Jurkat, Clone E6-1 (cell line): ENCODE measurements around the gene CDH4.
"Not testable (repeated sequence)": the region's sequence is repeated elsewhere in the genome, so short reads cannot be mapped to it uniquely, and the experiment has no call there.

ENCODE experiments used
- DNase-seq: peaks from one replicate; pipeline ENCODE4 v3.0.0-alpha.2; 2011; ENCODE audit warnings: low read depth, low spot score
- H3K4me3 ChIP-seq: 2 replicates; pipeline ENCODE4 v1.5.1; 2011; ENCODE audit warnings: mild to moderate bottlenecking, low read length, control low read depth, moderate library complexity

Gene CDH4

GRCh38 chr20:61459705-61460104 is 207.6 kb downstream of the CDH4 start:
- H3K4me3 ChIP-seq, result no peak overlapping the region
- no peak for DNase-seq

GRCh38 chr20:61460261-61461052 is 208.4 kb downstream of the CDH4 start:
- DNase-seq, result no peak
- no peak overlapping the region for H3K4me3 ChIP-seq

- H3K4me3 ChIP-seq, result no peak overlapping the region
- no peak for DNase-seq
These were observed 209.4 kb downstream of the CDH4 start for GRCh38 chr20:61461461-61461860.

GRCh38 chr20:61464307-61465303 is 212.5 kb downstream of the CDH4 start:
- H3K4me3 ChIP-seq, result no peak overlapping the region
- no peak for DNase-seq

- DNase-seq, result no peak
- H3K4me3 ChIP-seq, result no peak overlapping the region
These were observed 223.7 kb downstream of the CDH4 start for GRCh38 chr20:61475729-61476128.

GRCh38 chr20:61476956-61477355 is 224.9 kb downstream of the CDH4 start:
- no peak for DNase-seq
- no peak overlapping the region for H3K4me3 ChIP-seq

- H3K4me3 ChIP-seq, result no peak overlapping the region
- DNase-seq, result no peak
These were observed 225.4 kb downstream of the CDH4 start for GRCh38 chr20:61477451-61477861.

- no peak overlapping the region for H3K4me3 ChIP-seq
- no peak for DNase-seq
These were observed 226.0 kb downstream of the CDH4 start for GRCh38 chr20:61478094-61478493.

GRCh38 chr20:61478611-61479305 is 226.7 kb downstream of the CDH4 start:
- DNase-seq, result peak; percentile 54
- H3K4me3 ChIP-seq, result no peak overlapping the region

GRCh38 chr20:61479433-61479832 is 227.4 kb downstream of the CDH4 start:
- H3K4me3 ChIP-seq, DNase-seq: not testable (repeated sequence)

GRCh38 chr20:61480158-61480825 is 228.2 kb downstream of the CDH4 start:
- H3K4me3 ChIP-seq, result no peak overlapping the region
- no peak for DNase-seq

- no peak overlapping the region for H3K4me3 ChIP-seq
- no peak for DNase-seq
These were observed 230.2 kb downstream of the CDH4 start for GRCh38 chr20:61482056-61482887.

GRCh38 chr20:61482901-61483300 is 230.8 kb downstream of the CDH4 start:
- H3K4me3 ChIP-seq, result no peak overlapping the region
- no peak for DNase-seq

- H3K4me3 ChIP-seq, result no peak overlapping the region
- no peak for DNase-seq
These were observed 231.4 kb downstream of the CDH4 start for GRCh38 chr20:61483336-61484067.

- no peak overlapping the region for H3K4me3 ChIP-seq
- DNase-seq, result no peak
These were observed 234.1 kb downstream of the CDH4 start for GRCh38 chr20:61486198-61486597.

GRCh38 chr20:61487346-61487996 is 235.4 kb downstream of the CDH4 start:
- DNase-seq, result no peak
- no peak overlapping the region for H3K4me3 ChIP-seq

- no peak for DNase-seq
- H3K4me3 ChIP-seq, result no peak overlapping the region
These were observed 235.9 kb downstream of the CDH4 start for GRCh38 chr20:61487997-61488371.
